Hindlimb muscle (tissue), 1 donor: Measurements from ENCODE around the gene UBA6. TPM values are rescaled to one million over a fixed set of nuclear protein-coding genes. Genes with fewer than 3 reads are reported as not detected.
"Not testable (repeated sequence)": the region's sequence is repeated elsewhere in the genome, so short reads cannot be mapped to it uniquely, and the experiment has no call there.

Experiments
- DNase-seq: peaks from one replicate; pipeline ENCODE4 v3.0.0-alpha.2; 2013
- polyA plus RNA-seq: library from polyadenylated mRNA; unstranded; fragments of 120-200 nt; gene quantifications from one replicate; pipeline ENCODE4 v1.2.1, GENCODE V29; 2013; ENCODE audit not compliant: insufficient read length

UBA6 gene
- polyA plus RNA-seq, 1 donor, result 40.9 TPM

GRCh38 chr4:67713529-67714247, 12.7 kb upstream of the UBA6 start:
- DNase-seq, result no peak

GRCh38 chr4:67712650-67713528, 11.9 kb upstream of the UBA6 start:
- no peak for DNase-seq

- no peak for DNase-seq
Measured at GRCh38 chr4:67712000-67712625, 11.2 kb upstream of the UBA6 start.

- not testable (repeated sequence) for DNase-seq
Measured at GRCh38 chr4:67706682-67707081, 5.7 kb upstream of the UBA6 start.

GRCh38 chr4:67704843-67705242, 3.9 kb upstream of the UBA6 start:
- no peak for DNase-seq

GRCh38 chr4:67702166-67702565, 1.2 kb upstream of the UBA6 start:
- no peak for DNase-seq

GRCh38 chr4:67701517-67701850, 529 bp upstream of the UBA6 start:
- no peak for DNase-seq

- peak; percentile 7 for DNase-seq
Measured at GRCh38 chr4:67700116-67700737, 728 bp downstream of the UBA6 start.

- DNase-seq, result no peak
Measured at GRCh38 chr4:67699603-67700002, 1.4 kb downstream of the UBA6 start.

GRCh38 chr4:67697860-67698687, 2.9 kb downstream of the UBA6 start:
- no peak for DNase-seq

GRCh38 chr4:67696061-67696460, 4.9 kb downstream of the UBA6 start:
- no peak for DNase-seq

GRCh38 chr4:67694662-67695061, 6.3 kb downstream of the UBA6 start:
- no peak for DNase-seq

GRCh38 chr4:67691328-67691727, 9.6 kb downstream of the UBA6 start:
- DNase-seq, result no peak

- no peak for DNase-seq
Measured at GRCh38 chr4:67687636-67688035, 13.3 kb downstream of the UBA6 start.

GRCh38 chr4:67685532-67685859, 15.5 kb downstream of the UBA6 start:
- DNase-seq, result no peak

GRCh38 chr4:67684839-67685531, 16.0 kb downstream of the UBA6 start:
- DNase-seq, result no peak

GRCh38 chr4:67682266-67682665, 18.7 kb downstream of the UBA6 start:
- no peak for DNase-seq

- no peak for DNase-seq
Measured at GRCh38 chr4:67680581-67681222, 20.3 kb downstream of the UBA6 start.

GRCh38 chr4:67678612-67679011, 22.3 kb downstream of the UBA6 start:
- DNase-seq, result no peak

GRCh38 chr4:67674098-67674497, 26.9 kb downstream of the UBA6 start:
- no peak for DNase-seq

GRCh38 chr4:67668315-67668714, 32.6 kb downstream of the UBA6 start:
- no peak for DNase-seq
